ENCODE measurements around the gene PQBP1. TPM values are rescaled to one million over a fixed set of nuclear protein-coding genes. Genes with fewer than 3 reads are reported as not detected.

The PQBP1 gene
- total RNA-seq (2022; extraction: Qiagen RNA extraction; ENCODE audit: low read depth), result 88.0 to 104 TPM (median 92.5 TPM) in 5 replicates

GRCh38 chrX:48897625-48898306 lies at the start of gene PQBP1, which contains the start of gene TIMM17B:
Gene PQBP1 (plus strand): TSS chrX:48897930. CDS start chrX:48898510, 580 bp downstream.
Gene TIMM17B (minus strand): TSS chrX:48897768. CDS start chrX:48897749, 19 bp downstream.

GRCh38 chrX:48911412-48912182 lies 13.9 kb downstream of the PQBP1 start, which contains the start of gene SLC35A2:
Gene SLC35A2 (minus strand): TSS chrX:48911646. CDS start chrX:48911636, 10 bp downstream.

GRCh38 chrX:48918643-48919340 lies 21.1 kb downstream of the PQBP1 start, which contains the start of gene PIM2:
Gene PIM2 (minus strand): TSS chrX:48919024. CDS start chrX:48918834, 190 bp downstream.

Other genes starting within 250 kb of the PQBP1 start
- 0.15 to 0.34 TPM (median 0.19 TPM) in 5 replicates for gene WAS, start 214.1 kb upstream of the PQBP1 start, total RNA-seq (2022; extraction: Qiagen RNA extraction; ENCODE audit: low read depth)
- 18.8 to 23.2 TPM (median 21.9 TPM) in 5 replicates for gene SUV39H1, start 201.2 kb upstream of the PQBP1 start, total RNA-seq (2022; extraction: Qiagen RNA extraction; ENCODE audit: low read depth)
- gene GLOD5, start 136.2 kb upstream of the PQBP1 start, total RNA-seq (2022; extraction: Qiagen RNA extraction; ENCODE audit: low read depth), result not detected in 5 replicates
- not detected in 5 replicates for gene GATA1, start 111.3 kb upstream of the PQBP1 start, total RNA-seq (2022; extraction: Qiagen RNA extraction; ENCODE audit: low read depth)
- gene HDAC6, start 95.9 kb upstream of the PQBP1 start, total RNA-seq (2022; extraction: Qiagen RNA extraction; ENCODE audit: low read depth), result 22.8 to 30.3 TPM (median 29.1 TPM) in 5 replicates
- gene ERAS, start 71.4 kb upstream of the PQBP1 start, total RNA-seq (2022; extraction: Qiagen RNA extraction; ENCODE audit: low read depth), result 0.20 TPM in 1 of 5 replicates, not detected in the others
- 25.1 to 49.0 TPM (median 43.6 TPM) in 5 replicates for gene PCSK1N, start 62.3 kb upstream of the PQBP1 start, total RNA-seq (2022; extraction: Qiagen RNA extraction; ENCODE audit: low read depth)
- 90.7 to 108 TPM (median 98.6 TPM) in 5 replicates for gene TIMM17B, start 162 bp upstream of the PQBP1 start, total RNA-seq (2022; extraction: Qiagen RNA extraction; ENCODE audit: low read depth)
- 52.9 to 70.1 TPM (median 68.5 TPM) in 5 replicates for gene SLC35A2, start 13.7 kb downstream of the PQBP1 start, total RNA-seq (2022; extraction: Qiagen RNA extraction; ENCODE audit: low read depth)
- gene PIM2, start 21.1 kb downstream of the PQBP1 start, total RNA-seq (2022; extraction: Qiagen RNA extraction; ENCODE audit: low read depth), result 8.4 to 10.8 TPM (median 10.3 TPM) in 5 replicates
- gene OTUD5, start 59.7 kb downstream of the PQBP1 start, total RNA-seq (2022; extraction: Qiagen RNA extraction; ENCODE audit: low read depth), result 55.5 to 63.8 TPM (median 61.3 TPM) in 5 replicates
- gene KCND1, start 73.9 kb downstream of the PQBP1 start, total RNA-seq (2022; extraction: Qiagen RNA extraction; ENCODE audit: low read depth), result 0.72 to 1.2 TPM (median 1.1 TPM) in 5 replicates
- gene GRIPAP1, start 104.3 kb downstream of the PQBP1 start, total RNA-seq (2022; extraction: Qiagen RNA extraction; ENCODE audit: low read depth), result 15.9 to 20.9 TPM (median 20.1 TPM) in 5 replicates
- 39.9 to 51.9 TPM (median 50.8 TPM) in 5 replicates for gene TFE3, start 145.4 kb downstream of the PQBP1 start, total RNA-seq (2022; extraction: Qiagen RNA extraction; ENCODE audit: low read depth)
- 2.6 to 4.0 TPM (median 3.2 TPM) in 5 replicates for gene CCDC120, start 161.1 kb downstream of the PQBP1 start, total RNA-seq (2022; extraction: Qiagen RNA extraction; ENCODE audit: low read depth)
- gene PRAF2, start 176.1 kb downstream of the PQBP1 start, total RNA-seq (2022; extraction: Qiagen RNA extraction; ENCODE audit: low read depth), result 37.2 to 44.9 TPM (median 40.9 TPM) in 5 replicates
- 48.8 to 57.2 TPM (median 52.2 TPM) in 5 replicates for gene WDR45, start 182.0 kb downstream of the PQBP1 start, total RNA-seq (2022; extraction: Qiagen RNA extraction; ENCODE audit: low read depth)
- 20.9 to 25.2 TPM (median 24.4 TPM) in 5 replicates for gene GPKOW, start 225.8 kb downstream of the PQBP1 start, total RNA-seq (2022; extraction: Qiagen RNA extraction; ENCODE audit: low read depth)

All from A549 treated with GW870086 at 1 μM for 4 hours (cell line).